Fibroblast of villous mesenchyme (primary cell): Measurements from ENCODE around the gene NALCN. TPM values are rescaled to one million over a fixed set of nuclear protein-coding genes. Genes with fewer than 3 reads are reported as not detected.
A peak's percentile ranks its signal among the peaks of the same experiment; 100 is the strongest.

Experiments used
- DNase-seq: peaks from one replicate; pipeline ENCODE4 v3.0.0-alpha.2; 2010; ENCODE audit warnings: low read depth
- H3K4me3 ChIP-seq: 2 replicates; pipeline ENCODE4 v1.5.1; 2011; ENCODE audit warnings: low read depth, mild to moderate bottlenecking, low read length
- total RNA-seq: library from RNA; depleted of rRNA; stranded (reverse); fragments of >200 nt; gene quantifications from 2 replicates; pipeline ENCODE4 v1.2.3, GENCODE V29; 2012
- TF ChIP-seq, protein P1 (sequence below): IDR thresholded peaks from 2 replicates; pipeline ENCODE4 v1.5.1; 2012; ENCODE audit warnings: low read depth, mild to moderate bottlenecking, low read length; ENCODE audit not compliant: insufficient read depth

NALCN gene
- total RNA-seq, 1 donor, result 1.7 TPM

DNA sequence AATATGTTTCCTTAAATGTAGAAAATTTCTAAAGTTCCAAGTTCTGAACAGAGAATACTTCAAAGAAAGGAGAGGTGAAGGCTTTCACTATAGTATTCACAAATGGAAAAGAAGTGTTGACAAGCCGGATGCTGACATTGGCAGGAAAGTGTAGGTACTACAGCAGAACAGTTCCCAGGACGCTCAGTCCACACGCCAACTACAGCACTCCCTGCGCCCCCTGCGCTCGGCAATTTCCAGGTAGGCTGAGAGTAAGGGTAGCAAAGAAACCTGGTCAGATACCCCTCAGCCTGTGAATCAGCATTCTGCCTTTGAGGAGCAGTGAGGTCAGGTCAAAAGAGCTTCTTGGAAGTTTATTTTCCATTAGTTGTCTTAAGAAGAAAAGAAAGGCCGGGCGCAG lies 115.3 kb downstream of the NALCN start:
- TF ChIP-seq, protein P1, sequence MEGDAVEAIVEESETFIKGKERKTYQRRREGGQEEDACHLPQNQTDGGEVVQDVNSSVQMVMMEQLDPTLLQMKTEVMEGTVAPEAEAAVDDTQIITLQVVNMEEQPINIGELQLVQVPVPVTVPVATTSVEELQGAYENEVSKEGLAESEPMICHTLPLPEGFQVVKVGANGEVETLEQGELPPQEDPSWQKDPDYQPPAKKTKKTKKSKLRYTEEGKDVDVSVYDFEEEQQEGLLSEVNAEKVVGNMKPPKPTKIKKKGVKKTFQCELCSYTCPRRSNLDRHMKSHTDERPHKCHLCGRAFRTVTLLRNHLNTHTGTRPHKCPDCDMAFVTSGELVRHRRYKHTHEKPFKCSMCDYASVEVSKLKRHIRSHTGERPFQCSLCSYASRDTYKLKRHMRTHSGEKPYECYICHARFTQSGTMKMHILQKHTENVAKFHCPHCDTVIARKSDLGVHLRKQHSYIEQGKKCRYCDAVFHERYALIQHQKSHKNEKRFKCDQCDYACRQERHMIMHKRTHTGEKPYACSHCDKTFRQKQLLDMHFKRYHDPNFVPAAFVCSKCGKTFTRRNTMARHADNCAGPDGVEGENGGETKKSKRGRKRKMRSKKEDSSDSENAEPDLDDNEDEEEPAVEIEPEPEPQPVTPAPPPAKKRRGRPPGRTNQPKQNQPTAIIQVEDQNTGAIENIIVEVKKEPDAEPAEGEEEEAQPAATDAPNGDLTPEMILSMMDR, result no peak
- no peak for DNase-seq
- H3K4me3 ChIP-seq, result no peak overlapping the region

DNA sequence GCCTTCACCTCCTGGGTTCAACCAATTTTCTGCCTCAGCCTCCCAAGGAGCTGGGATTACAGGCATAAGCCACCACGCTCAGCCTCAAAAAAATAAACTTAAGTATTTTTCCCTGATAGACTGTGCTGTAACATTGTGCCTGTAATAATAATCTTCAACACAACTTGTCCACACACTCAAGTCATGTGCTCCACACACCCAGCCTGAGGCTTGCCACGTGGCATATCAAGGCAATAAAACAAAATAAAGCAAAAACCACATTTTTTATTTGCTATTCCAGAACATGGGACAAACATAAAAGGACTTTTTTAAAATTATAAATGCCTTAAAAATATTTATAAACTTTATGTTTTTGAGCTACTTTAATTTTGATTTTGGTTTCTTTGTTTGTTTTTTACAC lies 115.8 kb downstream of the NALCN start:
- TF ChIP-seq, protein P1, result no peak
- no peak overlapping the region for H3K4me3 ChIP-seq
- no peak for DNase-seq

DNA sequence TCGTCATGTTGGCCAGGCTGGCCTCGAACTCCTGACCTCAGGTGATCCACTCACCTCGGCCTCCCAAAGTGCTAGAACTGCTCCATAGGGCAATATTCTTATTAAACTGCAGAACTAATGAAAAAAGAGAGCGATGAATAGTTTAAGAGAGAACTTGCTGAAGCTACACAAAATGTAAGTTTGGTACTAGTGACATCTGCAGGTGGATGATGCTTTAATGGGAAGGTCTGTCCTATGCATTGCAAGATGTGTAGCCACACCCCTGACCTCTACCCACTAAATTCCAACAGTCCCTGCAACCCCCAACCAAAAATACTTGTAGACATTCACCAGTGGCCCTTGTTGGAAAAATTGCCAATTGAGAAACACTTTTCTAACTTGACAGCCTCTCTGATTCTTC lies 117.8 kb downstream of the NALCN start:
- no peak for DNase-seq
- TF ChIP-seq, protein P1, result no peak
- no peak overlapping the region for H3K4me3 ChIP-seq

DNA sequence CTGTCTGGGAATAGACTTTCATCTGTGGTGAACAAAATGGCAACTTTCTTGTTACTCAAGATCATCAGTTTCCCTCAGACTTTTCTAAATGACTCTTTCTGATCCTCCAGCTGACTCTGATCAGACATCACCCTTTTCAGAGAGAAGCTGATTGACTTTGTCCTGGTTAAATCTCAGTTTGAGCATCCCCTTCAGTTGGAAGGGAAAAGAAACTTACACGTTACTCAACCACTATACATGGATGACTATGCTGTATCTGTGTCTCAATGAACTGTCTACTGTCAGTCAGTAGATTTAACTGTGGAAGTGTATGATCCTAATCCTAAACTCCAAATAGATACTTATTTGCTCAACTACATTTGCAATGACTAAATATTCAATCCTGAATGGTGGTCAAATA lies 118.5 kb downstream of the NALCN start:
- DNase-seq, result no peak
- TF ChIP-seq, protein P1, result no peak
- H3K4me3 ChIP-seq, result no peak overlapping the region

DNA sequence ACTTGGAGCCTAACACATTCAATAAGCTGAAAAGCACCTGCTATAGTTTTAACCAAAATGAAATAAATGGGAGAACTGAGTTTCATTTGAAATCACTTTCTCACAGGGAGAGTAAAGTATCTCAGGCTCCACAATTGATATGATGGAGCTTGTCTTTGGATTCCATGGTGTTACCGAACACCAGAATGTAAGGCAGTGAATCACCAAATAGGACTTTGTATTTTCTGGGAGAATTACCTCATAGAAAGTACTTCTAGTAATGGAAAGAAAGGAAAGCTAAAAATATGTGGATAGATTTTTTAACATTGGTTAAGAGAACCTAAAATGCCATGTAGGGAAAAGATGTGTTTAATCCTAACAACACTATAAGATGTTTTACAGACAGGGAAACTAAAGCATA lies 123.6 kb downstream of the NALCN start:
- TF ChIP-seq, protein P1, result no peak
- no peak overlapping the region for H3K4me3 ChIP-seq
- DNase-seq, result no peak

DNA sequence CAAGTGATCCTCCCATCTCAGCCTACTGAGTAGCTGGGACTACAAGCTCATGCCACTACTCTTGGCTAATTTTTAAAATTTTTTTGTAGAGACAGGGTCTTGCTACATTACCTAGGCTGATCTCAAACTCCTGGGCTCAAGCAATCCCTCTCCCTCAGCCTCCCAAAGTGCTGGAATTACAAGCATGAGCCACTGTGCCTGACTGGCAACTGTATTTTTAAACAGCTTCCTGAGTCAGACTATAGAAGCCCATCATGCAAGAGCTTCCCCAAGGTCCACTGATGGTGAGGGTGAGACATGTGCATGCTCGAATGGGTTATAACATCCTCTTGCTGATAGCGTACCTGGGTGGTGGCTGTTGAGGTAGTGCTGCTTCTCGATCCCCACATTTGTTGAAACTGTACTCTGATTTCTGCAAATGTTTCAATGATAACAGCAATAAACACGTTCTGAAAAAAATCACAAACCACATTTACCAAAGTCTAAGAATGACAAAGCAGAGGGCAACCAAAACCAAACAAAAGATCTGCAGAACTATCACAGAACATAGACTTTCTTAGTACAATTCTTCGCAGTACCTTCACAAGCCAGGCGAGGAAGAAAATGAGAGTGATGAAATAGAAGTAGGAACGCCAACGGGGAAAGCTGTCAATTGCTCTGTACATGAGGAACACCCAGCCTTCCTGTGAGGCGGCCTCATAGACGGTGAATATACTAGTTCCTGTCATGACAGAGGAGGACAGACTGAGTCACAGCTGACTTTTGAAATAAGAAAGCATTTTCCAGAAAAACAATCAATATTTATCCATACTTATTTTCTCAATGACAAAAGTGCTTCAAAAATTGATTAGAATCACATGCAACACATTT lies 124.4 kb downstream of the NALCN start:
- TF ChIP-seq, protein P1, result no peak
- DNase-seq, result no peak
- no peak overlapping the region for H3K4me3 ChIP-seq

DNA sequence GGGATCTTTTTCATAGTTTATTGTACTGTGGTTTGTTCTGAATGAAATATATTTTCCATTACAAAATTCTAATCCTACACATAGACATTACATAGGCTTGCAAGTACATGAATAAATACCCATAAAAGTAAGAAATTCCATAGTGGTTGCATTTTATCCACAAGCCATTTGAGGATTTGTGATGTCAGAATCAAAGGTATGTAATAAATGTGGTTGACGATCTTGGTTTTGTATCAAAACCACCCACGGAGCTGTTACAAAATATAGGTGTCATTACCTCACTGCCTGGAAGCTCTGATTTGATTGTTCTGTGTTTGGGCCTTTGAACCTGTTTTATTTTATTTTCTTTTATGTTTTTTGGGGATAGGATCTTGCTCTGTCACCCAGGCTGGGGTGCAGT lies 125.1 kb downstream of the NALCN start:
- TF ChIP-seq, protein P1, result no peak
- peak; percentile 8 for DNase-seq

More for the DNA sequence above, 125.1 kb downstream of the NALCN start:
- H3K4me3 ChIP-seq, result no peak overlapping the region
